HCT116 (cell line): Measurements from ENCODE around the gene YBEY. TPM values are rescaled to one million over a fixed set of nuclear protein-coding genes. Genes with fewer than 3 reads are reported as not detected.

Experiments used
- ATAC-seq: fragments of 200-7000 bp; cut with Tn5 transposase; 2 replicates; pipeline ENCODE4 v1.9.1; 2020; ENCODE audit warnings: mild to moderate bottlenecking, moderate library complexity
- BruUV-seq: library from RNA; stranded (reverse); fragments of 400-500 nt; replicated peaks from 2 replicates; lab custom pipeline; 2021; lab: Mats Ljungman, UMichigan
- CTCF ChIA-PET: fragments of 300-600 bp; sonication (Branson Sonifier 250); formaldehyde crosslinking; loops from one replicate; lab custom pipeline; 2021; ENCODE audit warnings: antibody characterized with exemption; lab: Charles Lee
- POLR2A ChIA-PET: fragments of 300-600, 350-600 bp; sonication (Branson Sonifier 250); formaldehyde crosslinking; loops from one replicate; lab custom pipeline; 2021; ENCODE audit warnings: antibody characterized with exemption; lab: Charles Lee
- RAD21 ChIA-PET, 2 experiments: fragments of 300-600 bp; sonication (Branson Sonifier 250); formaldehyde crosslinking; loops; one replicate each; lab custom pipeline; 2023; ENCODE audit warnings: low total read pairs in 2 of 2; ENCODE audit not compliant: uncharacterized antibody in 2 of 2, unreplicated experiment in 2 of 2, low non-redundant PET in 1 of 2; lab: Charles Lee
- DNase-seq: peaks from one replicate; pipeline ENCODE4 v3.0.0-alpha.2; 2010; ENCODE audit warnings: low read depth, low spot score
- H2AFZ ChIP-seq: fragments of 200-600 bp; shearing (Covaris generic), sonication (generic); 2 replicates; pipeline ENCODE4 v1.6.1; 2017; ENCODE audit warnings: low read depth, mixed run types, mixed read lengths, antibody characterized with exemption, low read length; ENCODE audit not compliant: poor library complexity, severe bottlenecking
- H3K27ac ChIP-seq: 2 replicates; pipeline ENCODE4 v1.5.1; 2012; ENCODE audit warnings: low read depth, low read length
- H3K27me3 ChIP-seq: fragments of 200-600 bp; sonication (generic); 2 replicates; pipeline ENCODE4 v1.6.1; 2016; ENCODE audit warnings: mixed run types, low read length, mixed read lengths; ENCODE audit not compliant: insufficient read depth
- H3K36me3 ChIP-seq, 2 experiments: fragments of 200-500 bp in 1 of 2; fragments of 200-600 bp in 1 of 2; sonication (Bioruptor generic) in 1 of 2; sonication (generic) in 1 of 2; 2 replicates each; pipeline versions ENCODE4 v1.5.1 to v1.6.1; 2014 to 2016; ENCODE audit warnings: low read length in 2 of 2, inconsistent platforms in 1 of 2, mixed read lengths in 1 of 2, mixed run types in 1 of 2; ENCODE audit not compliant: insufficient read depth in 2 of 2, control insufficient read depth in 1 of 2
- H3K4me1 ChIP-seq, 2 experiments: fragments of 200-600 bp in 1 of 2; sonication (generic) in 1 of 2; 2 replicates each; pipeline versions ENCODE4 v1.5.1 to v1.6.1; 2012 to 2017; ENCODE audit warnings: low read length in 2 of 2, inconsistent platforms in 1 of 2, mild to moderate bottlenecking in 1 of 2, mixed read lengths in 1 of 2, mixed run types in 1 of 2, moderate library complexity in 1 of 2; ENCODE audit not compliant: insufficient read depth in 2 of 2, control insufficient read depth in 1 of 2
- H3K4me2 ChIP-seq: fragments of 200-600 bp; sonication (generic); 2 replicates; pipeline ENCODE4 v1.6.1; 2017; ENCODE audit warnings: mixed run types, low read length, mixed read lengths
- H3K4me3 ChIP-seq, 2 experiments: fragments of 200-600 bp in 1 of 2; sonication (generic) in 1 of 2; replicated peaks in 1 of 2; 2 replicates each; pipeline ENCODE4 v1.5.1; 2011 to 2016; ENCODE audit warnings: low read length in 2 of 2, control low read depth in 1 of 2, low read depth in 1 of 2, mild to moderate bottlenecking in 1 of 2, mixed read lengths in 1 of 2, mixed run types in 1 of 2
- H3K79me2 ChIP-seq: fragments of 200-600 bp; sonication (generic); 2 replicates; pipeline ENCODE4 v1.6.1; 2017; ENCODE audit warnings: mild to moderate bottlenecking, mixed run types, low read length, moderate library complexity, mixed read lengths; ENCODE audit not compliant: insufficient read depth
- H3K9ac ChIP-seq: fragments of 200-600 bp; sonication (generic); 2 replicates; pipeline ENCODE4 v1.6.1; 2016; ENCODE audit warnings: low read length, mixed read lengths
- H3K9me2 ChIP-seq: fragments of 200-600 bp; sonication (generic), shearing (Covaris generic); 2 replicates; pipeline ENCODE4 v1.6.1; 2017; ENCODE audit warnings: mixed run types, mild to moderate bottlenecking, moderate library complexity; ENCODE audit not compliant: insufficient read depth
- H3K9me3 ChIP-seq, 2 experiments: fragments of 200-500 bp in 1 of 2; fragments of 200-600 bp in 1 of 2; sonication (Bioruptor generic) in 1 of 2; sonication (generic) in 1 of 2; 2 replicates each; pipeline ENCODE4 v1.6.1; 2014 to 2017; ENCODE audit warnings: low read length in 2 of 2, mixed read lengths in 2 of 2, inconsistent platforms in 1 of 2, low read depth in 1 of 2, mild to moderate bottlenecking in 1 of 2, mixed run types in 1 of 2, moderate library complexity in 1 of 2; ENCODE audit not compliant: control insufficient read depth in 1 of 2, insufficient read depth in 1 of 2
- H4K20me1 ChIP-seq: fragments of 200-600 bp; sonication (generic), shearing (Covaris generic); 2 replicates; pipeline ENCODE4 v1.6.1; 2017; ENCODE audit warnings: mixed run types, mild to moderate bottlenecking, moderate library complexity; ENCODE audit not compliant: insufficient read depth
- ATF3 ChIP-seq: IDR thresholded peaks from 2 replicates; pipeline ENCODE4 v1.6.1; 2012
- CTCF ChIP-seq, 3 experiments: fragments of 200-600 bp in 1 of 3; sonication (generic) in 1 of 3; IDR thresholded peaks in 2 of 3; conservative IDR thresholded peaks in 1 of 3; 2 replicates each; pipeline ENCODE4 v1.5.1; 2012 to 2017; ENCODE audit warnings: low read depth in 2 of 3, low read length in 2 of 3, antibody characterized with exemption in 1 of 3, borderline replicate concordance in 1 of 3, control low read depth in 1 of 3, mild to moderate bottlenecking in 1 of 3, mixed read lengths in 1 of 3, mixed run types in 1 of 3, moderate library complexity in 1 of 3; ENCODE audit not compliant: insufficient read depth in 1 of 3
- EZH2phosphoT487 ChIP-seq: fragments of 200-600 bp; IDR thresholded peaks from 2 replicates; pipeline ENCODE4 v1.6.1; 2018; ENCODE audit warnings: antibody characterized with exemption, borderline replicate concordance
- FOSL1 ChIP-seq: IDR thresholded peaks from 2 replicates; pipeline ENCODE4 v1.6.1; 2012; ENCODE audit warnings: low read depth
- JUND ChIP-seq: IDR thresholded peaks from 2 replicates; pipeline ENCODE4 v1.6.1; 2012
- SIN3A ChIP-seq: IDR thresholded peaks from 2 replicates; pipeline ENCODE4 v1.6.1; 2012; ENCODE audit warnings: low read depth
- SRF ChIP-seq: IDR thresholded peaks from 2 replicates; pipeline ENCODE4 v1.6.1; 2012; ENCODE audit warnings: low read depth
- YY1 ChIP-seq: IDR thresholded peaks from 2 replicates; pipeline ENCODE4 v1.6.1; 2011; ENCODE audit warnings: low read length, low read depth, moderate library complexity, mild to moderate bottlenecking; ENCODE audit not compliant: insufficient replicate concordance; ENCODE audit errors: extremely low read depth
- intact Hi-C: fragments of 100-400 bp; cut with micrococcal nuclease; formaldehyde crosslinking; loops from 2 replicates; pipeline ENCODE4 v1.10.0; 2022
- total RNA-seq: library from RNA; stranded (reverse); gene quantifications from one replicate; pipeline ENCODE4 v1.2.1, GENCODE V29; 2021; ENCODE audit not compliant: unreplicated experiment

Gene YBEY
- total RNA-seq, 1 experiment from 2014 or later, result 31.5 TPM

- intact Hi-C loops, result loop anchor here (5.0 to 10.0 kb wide), 3 partner anchors 131 to 351 kb away; partner anchors contain the start of gene DIP2A
- no peaks in the 10 kb centered on the region for H3K27me3 ChIP-seq
- peak overlapping the region in 1 of 2 experiments; percentile 89; a peak in 2 of 4 replicates for H3K4me3 ChIP-seq
- peaks cover 16 to 19% of the 10 kb centered on the region in 2 experiments; a peak in 3 of 4 replicates for H3K36me3 ChIP-seq
- RAD21 ChIA-PET, result interaction anchor here in 1 of 2 experiments (1.4 kb wide), 1 partner anchor 183 kb away, joined by 4 read pairs; no protein-coding TSS in a partner anchor
- H3K79me2 ChIP-seq, result peaks cover 77% of the 10 kb centered on the region
- TSS peak; percentile 53 for BruUV-seq
- H3K9me2 ChIP-seq, result no peaks in the 10 kb centered on the region
- TF ChIP-seq CTCF (IDR thresholded peaks at IDR 0.05 in 2 of 3, conservative IDR thresholded peaks at IDR 0.05 in 1 of 3; ENCODE audit: borderline replicate concordance in 1 of 3, insufficient read depth in 1 of 3, low read depth in 2 of 3, low read length in 2 of 3) (peak in 1 of 3 experiments; percentile 37; a peak in 3 of 6 replicates), EZH2phosphoT487 (no peak)
- peak overlapping the region; percentile 96; the same call in 1 of the 2 replicates for H3K27ac ChIP-seq
- no peaks in the 10 kb centered on the region for H3K9me3 ChIP-seq
- H3K4me2 ChIP-seq, result peak overlapping the region; percentile 81
- POLR2A ChIA-PET, result no interaction called here
- CTCF ChIA-PET, result interaction anchor here (0.9 to 1.6 kb wide), 3 partner anchors 98 to 183 kb away, joined by 3 to 14 read pairs (median 5); partner anchors contain the start of gene LSS
- ATAC-seq, result no peak
- peaks cover 20 to 29% of the 10 kb centered on the region in 2 experiments for H3K4me1 ChIP-seq
- no peak for DNase-seq
- H4K20me1 ChIP-seq, result no peaks in the 10 kb centered on the region
- no peak overlapping the region for H2AFZ ChIP-seq
- H3K9ac ChIP-seq, result peak overlapping the region; percentile 90
Observed at GRCh38 chr21:46326110-46326703, 40.1 kb downstream of the YBEY start.

GRCh38 chr21:46327711-46328110, 41.6 kb downstream of the YBEY start:
- RAD21 ChIA-PET, result no interaction called here
- Histone ChIP-seq H3K4me1 (peaks cover 16 to 28% of the 10 kb centered on the region in 2 experiments), H3K4me2 (no peak overlapping the region), H3K27me3 (no peaks in the 10 kb centered on the region), H3K4me3 (no peak overlapping the region), H3K9ac (no peak overlapping the region), H3K79me2 (peaks cover 77% of the 10 kb centered on the region), H3K36me3 (peaks cover 16 to 28% of the 10 kb centered on the region in 2 experiments; a peak in 3 of 4 replicates), H3K27ac (no peak overlapping the region), H3K9me3 (no peaks in the 10 kb centered on the region), H2AFZ (no peak overlapping the region), H4K20me1 (no peaks in the 10 kb centered on the region), H3K9me2 (no peaks in the 10 kb centered on the region)
- no peak for DNase-seq
- CTCF ChIA-PET, result no interaction called here
- TSS peak; percentile 17 for BruUV-seq
- no peak for ATAC-seq
- no peak for TF ChIP-seq SIN3A
- no peak for TF ChIP-seq JUND
- TF ChIP-seq SRF, result no peak
- TF ChIP-seq YY1, result no peak
- TF ChIP-seq FOSL1, result no peak
- TF ChIP-seq ATF3, result no peak
- intact Hi-C loops, result loop anchor here (5.0 to 10.0 kb wide), 3 partner anchors 130 to 353 kb away; partner anchors contain the start of gene DIP2A
- POLR2A ChIA-PET, result no interaction called here
